ENCODE measurements around the gene TRIM46. TPM values are rescaled to one million over a fixed set of nuclear protein-coding genes. Genes with fewer than 3 reads are reported as not detected.
"Not testable (repeated sequence)": the region's sequence is repeated elsewhere in the genome, so short reads cannot be mapped to it uniquely, and the experiment has no call there.

Gene TRIM46
- total RNA-seq, 1 donor from 2014 or later, result not detected

DNA sequence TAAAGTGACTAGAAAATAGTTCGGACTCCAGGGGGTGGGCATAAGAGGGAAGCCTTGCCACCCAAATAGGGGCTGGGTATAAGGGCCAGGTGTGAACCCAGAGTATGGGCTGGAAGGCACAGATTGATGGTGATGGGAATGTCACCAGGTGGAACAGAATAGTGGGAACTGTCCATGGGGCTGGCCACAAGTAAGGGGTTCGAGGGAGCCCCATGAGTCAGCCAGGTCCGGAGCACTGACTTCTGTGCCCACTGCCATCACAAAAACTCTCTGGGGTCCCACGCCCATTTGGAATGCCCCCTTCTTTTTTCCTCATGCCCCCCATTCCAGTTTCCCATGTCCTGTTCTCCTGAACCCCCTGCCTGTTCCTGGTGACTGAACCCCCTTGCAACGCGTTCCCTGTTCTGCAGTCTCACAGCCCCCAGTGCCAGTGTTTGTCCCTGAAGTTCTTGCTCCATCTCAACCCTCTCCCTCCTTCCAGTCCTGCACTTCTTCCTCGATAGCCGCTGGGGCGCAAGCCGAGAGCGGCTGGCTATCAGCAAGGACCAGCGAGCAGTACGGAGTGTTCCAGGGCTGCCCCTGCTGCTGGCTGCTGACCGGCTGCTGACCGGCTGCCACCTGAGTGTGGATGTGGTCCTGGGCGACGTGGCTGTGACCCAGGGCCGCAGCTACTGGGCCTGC is 7.9 kb downstream of the TRIM46 start:
- intact Hi-C loops (cut with DNase I), result no loop called here
- DNase-seq (ENCODE audit: low spot score), result peak; percentile 14

DNA sequence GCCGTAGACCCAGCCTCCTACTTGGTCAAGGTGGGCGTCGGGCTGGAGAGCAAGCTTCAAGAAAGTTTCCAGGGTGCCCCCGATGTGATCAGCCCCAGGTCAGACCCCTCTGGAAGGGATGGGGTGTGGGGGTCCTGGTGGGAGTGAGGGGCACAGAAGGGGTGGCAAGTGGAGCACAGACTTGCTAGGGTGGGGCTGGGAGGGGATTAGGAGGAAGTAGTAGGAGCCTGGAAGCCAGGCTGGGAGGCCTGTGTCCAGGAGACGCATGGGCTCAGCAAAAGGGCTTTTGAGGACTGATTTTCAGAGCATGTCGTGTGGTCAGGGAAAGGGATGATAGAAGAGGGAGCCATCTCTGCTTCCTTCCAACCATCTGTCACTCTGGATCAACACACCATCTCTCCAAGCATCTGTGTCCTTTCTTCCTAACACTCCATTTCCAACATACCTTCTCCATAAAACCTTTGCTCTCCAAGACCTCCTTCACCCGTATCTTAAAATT is 8.5 kb downstream of the TRIM46 start:
- intact Hi-C loops (cut with DNase I), result no loop called here
- no peak for DNase-seq (ENCODE audit: low spot score)

DNA sequence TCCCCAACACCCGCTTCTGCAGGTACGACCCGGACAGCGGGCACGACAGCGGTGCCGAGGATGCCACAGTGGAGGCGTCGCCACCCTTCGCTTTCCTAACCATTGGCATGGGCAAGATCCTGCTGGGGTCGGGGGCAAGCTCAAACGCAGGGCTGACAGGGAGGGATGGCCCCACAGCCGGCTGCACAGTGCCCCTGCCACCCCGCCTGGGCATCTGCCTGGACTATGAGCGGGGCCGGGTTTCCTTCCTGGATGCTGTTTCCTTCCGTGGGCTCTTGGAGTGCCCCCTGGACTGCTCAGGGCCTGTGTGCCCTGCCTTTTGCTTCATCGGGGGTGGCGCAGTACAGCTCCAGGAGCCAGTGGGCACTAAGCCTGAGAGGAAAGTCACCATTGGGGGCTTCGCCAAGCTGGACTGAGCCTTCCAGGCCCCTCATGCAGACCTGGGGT is 10.1 kb downstream of the TRIM46 start:
- intact Hi-C loops (cut with DNase I), result no loop called here

DNA sequence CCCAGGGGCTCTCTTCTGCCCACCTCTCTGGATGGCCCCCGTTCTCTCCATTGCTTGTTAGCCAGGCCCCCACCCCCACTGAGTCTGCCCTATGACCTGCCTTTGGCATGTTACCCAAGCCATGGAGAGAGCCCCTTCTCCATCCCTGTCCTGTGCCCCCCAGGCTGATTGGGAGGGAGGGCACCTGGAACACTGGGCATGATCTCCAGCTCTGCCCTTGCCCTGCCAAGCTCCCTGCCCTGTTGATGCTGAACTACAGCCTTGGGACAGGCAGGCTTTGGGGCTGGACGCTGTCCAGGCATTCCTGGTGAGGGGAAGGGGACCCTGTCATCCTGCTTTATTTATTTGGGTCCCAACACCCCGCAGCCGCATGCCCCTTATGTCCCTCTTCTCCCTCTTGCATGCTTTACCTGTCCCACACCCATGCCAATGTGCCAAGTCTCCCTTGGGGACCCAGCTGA is 10.7 kb downstream of the TRIM46 start:
- intact Hi-C loops (cut with DNase I), result no loop called here
- DNase-seq (ENCODE audit: low spot score), result no peak

More for the DNA sequence above, 10.1 kb downstream of the TRIM46 start:
- DNase-seq (ENCODE audit: low spot score), result no peak

DNA sequence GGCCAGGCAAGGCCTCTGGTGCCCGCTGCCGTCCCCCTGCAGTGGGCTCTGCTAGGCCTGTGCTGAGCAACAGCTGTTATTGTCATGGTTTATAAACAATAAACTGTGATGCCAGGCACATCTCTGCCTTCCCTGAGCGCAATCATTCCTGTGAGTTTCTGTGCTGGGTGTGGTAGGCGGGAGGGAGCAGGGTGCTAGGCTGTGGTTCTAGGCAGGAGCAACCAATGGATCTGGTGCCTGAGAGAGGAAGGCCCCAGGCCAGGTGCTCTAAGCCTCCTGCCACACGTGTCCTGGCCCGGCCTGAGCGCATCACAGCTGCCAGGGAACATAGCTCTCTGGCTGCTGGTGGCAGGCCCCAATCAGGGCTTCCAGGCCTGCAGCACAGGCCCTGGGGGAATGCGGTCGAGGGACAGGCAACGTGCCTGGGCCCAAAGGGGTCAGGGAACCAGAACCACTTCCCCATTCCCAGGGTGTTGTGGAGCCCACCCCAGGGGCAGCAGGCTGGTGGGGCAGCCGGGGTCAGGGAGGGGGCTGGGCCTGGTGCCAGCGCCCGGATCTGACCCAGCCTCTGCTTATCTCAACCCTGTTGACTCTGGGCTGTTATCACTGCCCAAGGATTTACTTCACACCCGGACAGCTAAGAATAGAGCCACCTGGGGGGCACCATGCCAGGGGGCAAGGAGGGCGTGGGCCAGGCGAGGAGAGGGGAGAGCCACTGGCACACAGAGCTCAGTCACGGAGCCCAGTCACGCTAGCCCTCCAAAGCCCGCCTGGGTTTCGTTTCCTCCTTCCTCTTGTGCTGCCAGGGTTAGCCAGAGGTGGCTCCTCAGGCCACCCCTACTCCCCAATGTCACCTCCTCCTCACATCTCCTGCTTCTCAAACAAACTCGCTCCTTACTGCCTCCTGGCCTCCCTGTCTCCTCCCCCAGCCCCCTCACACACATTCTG is 11.5 kb downstream of the TRIM46 start:
- intact Hi-C loops (cut with DNase I), result no loop called here
- DNase-seq (ENCODE audit: low spot score), result peak; percentile 75

DNA sequence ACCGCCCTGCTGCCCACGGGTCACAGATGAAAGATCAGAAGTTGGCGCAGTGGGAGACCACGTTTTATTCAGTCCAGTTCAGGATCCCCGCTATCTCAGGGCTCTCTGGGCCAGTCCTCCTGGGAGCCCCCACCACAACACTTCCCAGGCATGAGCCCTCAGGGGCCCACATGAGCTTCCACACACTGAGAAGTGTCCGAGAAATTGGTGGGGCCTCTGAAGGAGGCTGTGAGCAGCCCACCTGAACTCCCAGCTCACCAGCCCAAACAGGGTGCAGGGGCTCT is 12.1 kb downstream of the TRIM46 start:
- no peak for DNase-seq (ENCODE audit: low spot score)
- intact Hi-C loops (cut with DNase I), result no loop called here

DNA sequence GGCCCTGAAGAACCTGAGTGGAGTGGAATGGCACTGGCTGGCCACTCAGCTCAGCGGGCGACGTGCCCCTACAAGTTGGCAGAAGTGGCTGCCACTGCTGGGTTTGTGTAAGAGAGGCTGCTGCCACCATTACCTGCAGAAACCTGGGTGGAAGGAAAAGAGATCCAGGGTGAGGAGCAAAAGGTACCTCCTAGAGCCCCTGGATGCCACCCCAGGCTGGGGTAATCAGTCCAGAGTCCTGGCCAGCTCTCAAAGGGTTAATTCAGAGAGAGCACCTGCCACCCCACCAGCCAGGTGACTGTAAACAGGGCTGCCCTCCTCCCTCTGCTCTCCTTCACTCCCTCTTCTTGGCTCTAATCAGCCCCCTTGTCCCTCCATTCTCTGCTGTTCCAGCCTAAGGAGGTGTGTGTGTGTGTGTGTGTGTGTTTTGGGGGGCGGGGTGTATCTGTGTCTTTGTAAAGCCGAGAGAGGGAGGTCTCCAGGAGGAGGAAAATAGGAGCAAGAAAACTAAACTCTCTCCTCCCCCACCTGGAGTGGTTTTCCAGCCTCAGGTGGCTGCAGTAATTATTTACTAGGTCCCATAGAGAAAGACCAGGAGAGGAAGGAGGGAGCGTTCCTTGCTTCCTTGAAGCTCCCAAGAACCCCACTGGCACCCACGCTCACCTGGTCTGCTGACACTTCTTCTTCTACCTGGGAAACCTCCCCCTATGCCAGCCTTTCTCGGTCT is 12.6 kb downstream of the TRIM46 start:
- intact Hi-C loops (cut with DNase I), result no loop called here
- peak; percentile 70 for DNase-seq (ENCODE audit: low spot score)

DNA sequence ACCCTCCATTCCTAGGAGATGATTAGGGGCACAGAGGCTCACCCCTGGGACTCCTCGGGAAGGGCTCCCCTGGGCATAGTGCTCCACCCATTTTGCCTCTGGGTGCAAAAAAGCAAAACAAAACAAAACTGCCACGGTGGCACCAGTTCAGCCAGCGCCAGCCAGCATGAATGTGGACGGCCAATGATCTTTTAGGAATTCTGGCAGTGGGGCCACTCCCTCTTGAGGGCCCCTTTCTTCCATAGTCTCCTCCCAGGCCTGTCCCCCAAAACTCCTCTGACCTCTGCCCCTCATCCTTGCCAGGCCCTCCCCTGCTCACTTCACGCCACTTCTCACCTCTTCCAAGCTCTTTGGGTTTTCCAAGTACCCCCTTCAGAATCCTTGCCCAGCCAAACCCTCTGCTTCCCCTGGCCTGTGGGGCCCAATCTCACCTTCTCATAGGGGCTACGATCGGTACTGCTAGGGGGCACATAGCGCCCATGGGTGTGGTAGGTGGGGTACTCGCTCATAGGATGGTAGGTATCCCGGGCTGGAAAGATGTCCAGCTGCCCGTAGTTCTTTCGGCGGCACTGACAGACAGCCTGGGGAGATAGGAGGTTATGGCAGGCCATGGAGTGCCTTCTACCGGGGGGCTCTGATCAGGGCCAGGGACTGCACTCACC is 13.3 kb downstream of the TRIM46 start:
- peak; percentile 50 for DNase-seq (ENCODE audit: low spot score)
- intact Hi-C loops (cut with DNase I), result no loop called here

DNA sequence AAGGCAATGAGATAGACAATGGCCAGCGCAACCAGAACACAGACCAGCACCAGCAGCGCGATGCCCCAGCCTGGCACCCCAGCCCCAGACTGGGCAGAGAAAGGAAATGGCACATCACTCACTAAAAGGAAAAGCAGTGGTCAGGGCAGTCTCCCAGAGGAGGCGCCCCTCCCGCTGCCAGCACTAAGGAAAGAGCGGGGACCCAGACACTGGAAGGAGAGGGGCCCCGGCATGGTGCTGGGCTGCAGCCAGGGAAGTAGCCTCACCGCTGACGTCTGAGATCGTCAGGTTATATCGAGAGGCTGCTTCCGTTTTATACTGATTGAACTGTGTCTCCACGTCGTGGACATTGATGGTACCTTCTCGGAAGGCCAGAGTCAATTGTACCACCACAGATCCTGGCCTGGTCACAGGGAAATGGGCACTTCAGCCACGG is 13.8 kb downstream of the TRIM46 start:
- intact Hi-C loops (cut with DNase I), result no loop called here
- peak; percentile 50 for DNase-seq (ENCODE audit: low spot score)

DNA sequence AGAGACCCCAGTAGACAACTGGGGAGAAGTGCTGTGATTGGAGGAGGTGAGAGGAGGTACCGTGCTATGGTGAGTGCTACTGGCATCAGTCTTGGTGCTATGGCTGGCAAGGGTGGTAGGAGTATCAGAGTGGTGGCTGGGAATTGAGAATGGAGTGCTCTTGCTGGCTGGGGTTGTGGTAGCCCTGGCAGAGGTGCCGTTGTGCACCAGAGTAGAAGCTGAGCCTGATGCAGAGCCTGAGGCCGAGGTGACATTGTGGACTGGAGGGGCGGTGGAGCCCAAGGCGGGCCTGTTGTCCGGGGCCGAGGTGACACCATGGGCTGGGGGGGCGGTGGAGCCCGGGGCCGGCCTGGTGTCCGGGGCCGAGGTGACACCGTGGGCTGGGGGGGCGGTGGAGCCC is 14.6 kb downstream of the TRIM46 start:
- peak; percentile 67 for DNase-seq (ENCODE audit: low spot score)
- intact Hi-C loops (cut with DNase I), result no loop called here

DNA sequence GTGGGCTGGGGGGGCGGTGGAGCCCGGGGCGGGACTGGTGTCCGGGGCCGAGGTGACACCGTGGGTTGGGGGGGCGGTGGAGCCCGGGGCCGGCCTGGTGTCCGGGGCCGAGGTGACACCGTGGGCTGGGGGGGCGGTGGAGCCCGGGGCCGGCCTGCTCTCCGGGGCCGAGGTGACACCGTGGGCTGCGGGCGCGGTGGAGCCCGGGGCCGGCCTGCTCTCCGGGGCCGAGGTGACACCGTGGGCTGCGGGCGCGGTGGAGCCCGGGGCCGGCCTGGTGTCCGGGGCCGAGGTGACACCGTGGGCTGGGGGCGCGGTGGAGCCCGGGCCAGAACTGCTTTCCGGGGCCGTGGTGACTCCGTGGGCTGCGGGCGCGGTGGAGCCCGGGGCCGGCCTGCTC is 16.3 kb downstream of the TRIM46 start:
- peak; percentile 33 for DNase-seq (ENCODE audit: low spot score)
- intact Hi-C loops (cut with DNase I), result not testable (repeated sequence)

DNA sequence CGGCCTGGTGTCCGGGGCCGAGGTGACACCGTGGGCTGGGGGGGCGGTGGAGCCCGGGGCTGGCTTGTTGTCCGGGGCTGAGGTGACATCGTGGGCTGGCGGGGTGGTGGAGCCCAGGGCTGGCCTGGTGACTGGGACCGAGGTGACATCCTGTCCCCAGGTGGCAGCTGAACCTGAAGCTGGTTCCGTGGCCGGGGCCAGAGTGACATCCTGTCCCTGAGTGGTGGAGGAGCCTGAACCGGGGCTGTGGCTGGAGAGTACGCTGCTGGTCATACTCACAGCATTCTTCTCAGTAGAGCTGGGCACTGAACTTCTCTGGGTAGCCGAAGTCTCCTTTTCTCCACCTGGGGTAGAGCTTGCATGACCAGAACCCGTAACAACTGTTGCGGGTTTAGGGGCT is 18.3 kb downstream of the TRIM46 start:
- intact Hi-C loops (cut with DNase I), result no loop called here
- DNase-seq (ENCODE audit: low spot score), result peak; percentile 39

DNA sequence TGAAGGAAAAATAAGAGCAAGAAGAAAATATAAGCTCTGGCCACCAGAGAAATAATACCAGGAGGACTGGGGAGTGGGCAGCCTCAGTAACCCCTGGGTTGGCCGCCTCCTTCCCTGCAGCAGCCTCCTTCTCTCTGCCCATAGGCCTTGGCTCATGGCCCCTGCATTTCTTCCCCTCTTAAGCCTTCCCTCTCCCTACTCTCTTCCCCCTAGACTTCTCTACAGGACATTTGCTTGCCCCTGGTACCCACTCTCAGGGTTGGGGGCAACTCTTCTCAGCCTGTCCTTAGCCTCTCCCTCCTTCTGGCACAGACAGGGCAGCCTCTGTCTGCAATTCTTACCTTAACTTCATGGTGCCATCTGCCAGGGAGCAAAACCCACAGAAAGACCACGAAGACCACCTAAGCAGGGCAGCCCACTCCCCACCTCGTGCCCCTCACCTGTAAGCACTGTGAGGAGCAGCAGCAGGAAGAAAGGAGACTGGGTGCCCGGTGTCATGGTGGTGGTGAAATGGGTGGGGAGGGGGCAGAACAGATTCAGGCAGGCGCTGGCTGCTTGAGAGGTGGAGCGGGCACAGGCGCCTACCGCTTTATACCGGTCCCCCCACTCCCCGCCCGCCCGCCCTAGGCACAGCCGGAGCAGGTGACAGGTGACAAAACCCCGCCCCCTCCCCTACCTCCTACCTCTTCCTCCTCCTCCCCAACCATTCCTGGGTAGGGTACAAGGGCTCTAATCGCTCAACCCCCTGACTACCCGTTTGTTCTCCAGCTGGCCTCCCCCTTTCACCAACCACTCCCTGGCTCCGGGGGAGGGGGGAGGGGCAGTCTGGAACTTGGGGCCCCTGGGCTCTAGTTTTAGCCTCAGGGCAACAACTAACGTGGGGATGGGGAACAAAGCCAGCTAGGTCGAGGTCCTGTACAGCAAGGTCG is 19.0 kb downstream of the TRIM46 start:
- peak; percentile 63 for DNase-seq (ENCODE audit: low spot score)
- intact Hi-C loops (cut with DNase I), result loop anchor here (1.0 kb wide), 1 partner anchor 16 kb away; no protein-coding TSS in a partner anchor

DNA sequence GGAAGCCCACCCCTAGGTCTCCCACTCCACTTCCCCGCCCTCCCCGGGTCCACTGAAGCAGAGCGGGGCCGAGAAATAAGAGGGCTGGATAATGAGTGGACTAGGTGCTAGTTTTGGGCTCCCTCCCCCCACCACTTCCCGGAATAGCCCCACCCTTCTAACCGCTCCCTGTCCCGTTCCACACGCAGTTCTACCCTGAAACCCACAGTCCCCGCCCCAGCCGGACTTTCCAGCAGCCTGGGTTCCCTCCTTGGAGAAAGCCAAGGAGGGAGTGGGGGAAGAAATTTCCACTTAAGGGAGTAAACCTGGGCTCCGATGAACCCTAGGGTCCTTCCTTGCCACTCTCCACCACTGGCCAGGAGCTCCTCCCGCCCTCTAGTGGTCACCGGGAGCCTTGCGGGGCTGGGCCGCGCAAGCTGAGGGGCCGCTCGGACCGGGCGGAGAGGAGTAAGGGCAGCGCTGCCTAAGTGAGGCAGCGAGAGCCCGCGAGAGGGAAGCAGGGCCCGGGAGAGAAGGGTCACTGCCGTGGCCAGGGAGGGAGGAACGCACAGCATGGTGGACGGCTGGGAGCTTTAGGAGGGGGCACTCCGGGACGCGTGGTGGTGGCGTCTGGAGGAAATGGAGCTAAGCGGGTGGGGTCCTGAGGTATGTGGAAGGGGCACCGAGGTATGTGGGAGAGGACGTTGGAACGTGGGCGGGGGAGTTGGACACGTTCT is 19.8 kb downstream of the TRIM46 start:
- intact Hi-C loops (cut with DNase I), result loop anchor here (1.0 kb wide), 1 partner anchor 17 kb away; no protein-coding TSS in a partner anchor
- peak; percentile 93 for DNase-seq (ENCODE audit: low spot score)

DNA sequence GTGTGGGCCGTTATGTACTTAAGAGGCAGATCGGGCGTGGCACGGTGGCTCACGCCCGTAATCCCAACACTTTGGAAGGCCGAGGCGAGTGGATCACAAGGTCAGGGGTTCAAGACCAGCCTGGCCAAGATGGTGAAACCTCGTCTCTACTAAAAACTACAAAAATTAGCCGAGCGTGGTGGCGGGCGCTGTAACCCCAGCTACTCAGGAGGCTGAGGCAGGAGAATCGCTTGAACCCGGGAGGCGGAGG is 20.3 kb downstream of the TRIM46 start:
- DNase-seq (ENCODE audit: low spot score), result not testable (repeated sequence)
- intact Hi-C loops (cut with DNase I), result loop anchor here (1.0 kb wide), 1 partner anchor 18 kb away; no protein-coding TSS in a partner anchor

DNA sequence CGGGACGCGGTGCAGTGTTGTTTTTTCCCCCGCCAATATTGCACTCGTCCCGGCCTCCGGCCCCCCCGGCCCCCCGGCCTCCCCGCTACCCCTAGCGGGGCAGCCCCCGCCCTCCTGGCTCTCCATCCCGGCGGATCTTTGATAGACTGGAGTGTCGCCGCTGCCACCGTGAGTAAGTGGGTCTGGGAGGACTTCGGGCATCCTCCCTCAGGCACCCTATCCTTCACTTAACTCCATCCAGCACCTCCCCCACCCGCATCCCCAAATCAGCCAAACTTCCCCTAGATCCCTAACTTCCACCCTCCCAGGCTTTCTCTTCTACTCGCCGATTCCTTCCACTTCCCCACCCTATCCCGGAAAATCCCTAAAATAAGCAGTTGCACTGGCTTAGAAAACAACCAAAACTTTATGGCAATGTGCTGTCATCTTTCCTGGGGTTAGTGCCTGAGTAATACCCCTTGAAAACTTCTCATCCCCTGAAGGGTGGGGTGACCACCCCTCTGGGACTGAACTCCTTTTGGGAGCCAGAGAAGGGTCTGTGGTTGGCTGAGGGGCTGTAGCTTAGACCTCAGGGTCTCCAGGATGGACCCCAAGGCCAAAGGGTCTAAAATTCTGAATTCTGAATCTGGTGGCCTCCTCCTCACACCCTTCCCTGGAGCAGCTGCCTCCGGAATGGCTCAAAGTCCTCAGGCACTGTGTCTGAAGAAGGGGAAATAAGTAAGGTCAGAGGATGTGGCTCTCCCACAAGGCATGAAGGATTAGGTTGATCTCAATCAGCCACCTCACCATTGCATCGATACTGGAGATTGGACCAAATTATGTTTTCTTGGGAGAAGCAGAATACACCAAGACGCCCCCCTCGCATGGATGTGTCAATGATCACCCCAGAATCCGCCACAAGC is 21.8 kb downstream of the TRIM46 start:
- intact Hi-C loops (cut with DNase I), result no loop called here
- peak; percentile 49 for DNase-seq (ENCODE audit: low spot score)
